HG03025 (cell line): ENCODE measurements around the gene SLC26A4.
"Not testable (repeated sequence)": the region's sequence is repeated elsewhere in the genome, so short reads cannot be mapped to it uniquely, and the experiment has no call there.

Experiments used
- ATAC-seq: cut with Tn5 transposase; IDR thresholded peaks from one replicate; pipeline ENCODE4 v1.9.1; 2021; ENCODE audit warnings: mild to moderate bottlenecking, moderate library complexity; ENCODE audit not compliant: unreplicated experiment, low FRiP score

SLC26A4 gene

GRCh38 chr7:107660381-107661080 is at the start of gene SLC26A4:
SLC26A4 (plus strand) TSS chr7:107660828; CDS start chr7:107661642, 814 bp downstream.
- ATAC-seq: no peak

- no peak for ATAC-seq
Observed at GRCh38 chr7:107613439-107613838, 47.2 kb upstream of the SLC26A4 start.

- no peak for ATAC-seq
Observed at GRCh38 chr7:107613948-107614347, 46.7 kb upstream of the SLC26A4 start.

- no peak for ATAC-seq
Observed at GRCh38 chr7:107614425-107614824, 46.2 kb upstream of the SLC26A4 start.

- no peak for ATAC-seq
Observed at GRCh38 chr7:107615910-107616680, 44.5 kb upstream of the SLC26A4 start.

- no peak for ATAC-seq
Observed at GRCh38 chr7:107622429-107622828, 38.2 kb upstream of the SLC26A4 start.

GRCh38 chr7:107622894-107623293 is 37.7 kb upstream of the SLC26A4 start:
- no peak for ATAC-seq

- ATAC-seq: no peak
Observed at GRCh38 chr7:107627002-107627401, 33.6 kb upstream of the SLC26A4 start.

GRCh38 chr7:107628461-107629064 is 32.1 kb upstream of the SLC26A4 start:
- no peak for ATAC-seq

GRCh38 chr7:107630342-107630741 is 30.3 kb upstream of the SLC26A4 start:
- ATAC-seq: no peak

GRCh38 chr7:107631588-107632491 is 28.8 kb upstream of the SLC26A4 start:
- ATAC-seq: no peak

- ATAC-seq: no peak
Observed at GRCh38 chr7:107632492-107632865, 28.1 kb upstream of the SLC26A4 start.

- peak; percentile 93 for ATAC-seq
Observed at GRCh38 chr7:107638594-107638993, 22.0 kb upstream of the SLC26A4 start.

- not testable (repeated sequence) for ATAC-seq
Observed at GRCh38 chr7:107639070-107639469, 21.6 kb upstream of the SLC26A4 start.

- ATAC-seq: no peak
Observed at GRCh38 chr7:107641676-107642075, 19.0 kb upstream of the SLC26A4 start.

GRCh38 chr7:107642501-107642900 is 18.1 kb upstream of the SLC26A4 start:
- no peak for ATAC-seq

GRCh38 chr7:107643407-107643806 is 17.2 kb upstream of the SLC26A4 start:
- ATAC-seq: no peak

GRCh38 chr7:107643938-107644308 is 16.7 kb upstream of the SLC26A4 start:
- ATAC-seq: no peak

- ATAC-seq: no peak
Observed at GRCh38 chr7:107644309-107644974, 16.2 kb upstream of the SLC26A4 start.

GRCh38 chr7:107652642-107653041 is 8.0 kb upstream of the SLC26A4 start:
- no peak for ATAC-seq
